ENCODE results near the gene C10orf71. TPM values are rescaled to one million over a fixed set of nuclear protein-coding genes. Genes with fewer than 3 reads are reported as not detected.
A peak's percentile ranks its signal among the peaks of the same experiment; 100 is the strongest.

The C10orf71 gene
- total RNA-seq, 1 donor, result not detected

- H3K4me3 ChIP-seq (ENCODE audit: low read depth, low read length), result no peak overlapping the region
- DNase-seq (ENCODE audit: low read depth), result no peak
- TF ChIP-seq, protein P1, sequence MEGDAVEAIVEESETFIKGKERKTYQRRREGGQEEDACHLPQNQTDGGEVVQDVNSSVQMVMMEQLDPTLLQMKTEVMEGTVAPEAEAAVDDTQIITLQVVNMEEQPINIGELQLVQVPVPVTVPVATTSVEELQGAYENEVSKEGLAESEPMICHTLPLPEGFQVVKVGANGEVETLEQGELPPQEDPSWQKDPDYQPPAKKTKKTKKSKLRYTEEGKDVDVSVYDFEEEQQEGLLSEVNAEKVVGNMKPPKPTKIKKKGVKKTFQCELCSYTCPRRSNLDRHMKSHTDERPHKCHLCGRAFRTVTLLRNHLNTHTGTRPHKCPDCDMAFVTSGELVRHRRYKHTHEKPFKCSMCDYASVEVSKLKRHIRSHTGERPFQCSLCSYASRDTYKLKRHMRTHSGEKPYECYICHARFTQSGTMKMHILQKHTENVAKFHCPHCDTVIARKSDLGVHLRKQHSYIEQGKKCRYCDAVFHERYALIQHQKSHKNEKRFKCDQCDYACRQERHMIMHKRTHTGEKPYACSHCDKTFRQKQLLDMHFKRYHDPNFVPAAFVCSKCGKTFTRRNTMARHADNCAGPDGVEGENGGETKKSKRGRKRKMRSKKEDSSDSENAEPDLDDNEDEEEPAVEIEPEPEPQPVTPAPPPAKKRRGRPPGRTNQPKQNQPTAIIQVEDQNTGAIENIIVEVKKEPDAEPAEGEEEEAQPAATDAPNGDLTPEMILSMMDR (IDR thresholded peaks at IDR 0.05; ENCODE audit: insufficient read depth, low read length), result no peak
Measured at GRCh38 chr10:49310460-49310859, 11.5 kb downstream of the C10orf71 start.

DNA sequence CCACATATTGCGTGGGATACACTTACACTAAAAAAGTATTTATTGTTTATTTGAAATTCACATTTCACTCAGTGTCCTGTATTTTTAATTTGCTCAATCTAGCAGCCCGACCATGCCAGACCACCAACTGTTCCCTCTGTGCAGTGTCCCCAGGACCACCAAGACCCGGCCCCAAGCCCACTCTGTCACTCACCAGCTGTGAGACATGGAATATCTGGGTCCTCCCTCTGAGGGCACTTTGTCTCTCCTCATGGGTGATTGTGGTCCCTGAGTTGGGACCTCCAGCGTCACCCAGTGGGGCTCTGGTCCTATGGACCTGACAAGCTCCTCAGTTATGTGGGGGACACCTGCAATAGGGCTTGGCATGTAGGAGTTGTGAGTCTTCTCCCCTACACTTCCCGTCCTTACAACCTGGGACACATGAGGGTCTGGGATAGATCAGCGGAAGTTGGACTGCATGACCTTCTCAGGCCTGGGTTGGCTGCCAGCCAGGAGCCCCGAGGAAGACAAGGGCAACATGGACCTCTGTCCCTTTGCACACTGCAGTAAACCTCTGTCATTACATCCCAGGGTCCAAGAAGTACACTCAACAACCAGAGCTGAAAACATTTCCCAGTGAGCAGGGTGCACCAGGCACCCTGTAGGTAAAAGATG, 12.1 kb downstream of the C10orf71 start:
- no peak overlapping the region for H3K4me3 ChIP-seq (ENCODE audit: low read depth, low read length)
- TF ChIP-seq, protein P1 (IDR thresholded peaks at IDR 0.05; ENCODE audit: insufficient read depth, low read length), result no peak
- DNase-seq (ENCODE audit: low read depth), result no peak

DNA sequence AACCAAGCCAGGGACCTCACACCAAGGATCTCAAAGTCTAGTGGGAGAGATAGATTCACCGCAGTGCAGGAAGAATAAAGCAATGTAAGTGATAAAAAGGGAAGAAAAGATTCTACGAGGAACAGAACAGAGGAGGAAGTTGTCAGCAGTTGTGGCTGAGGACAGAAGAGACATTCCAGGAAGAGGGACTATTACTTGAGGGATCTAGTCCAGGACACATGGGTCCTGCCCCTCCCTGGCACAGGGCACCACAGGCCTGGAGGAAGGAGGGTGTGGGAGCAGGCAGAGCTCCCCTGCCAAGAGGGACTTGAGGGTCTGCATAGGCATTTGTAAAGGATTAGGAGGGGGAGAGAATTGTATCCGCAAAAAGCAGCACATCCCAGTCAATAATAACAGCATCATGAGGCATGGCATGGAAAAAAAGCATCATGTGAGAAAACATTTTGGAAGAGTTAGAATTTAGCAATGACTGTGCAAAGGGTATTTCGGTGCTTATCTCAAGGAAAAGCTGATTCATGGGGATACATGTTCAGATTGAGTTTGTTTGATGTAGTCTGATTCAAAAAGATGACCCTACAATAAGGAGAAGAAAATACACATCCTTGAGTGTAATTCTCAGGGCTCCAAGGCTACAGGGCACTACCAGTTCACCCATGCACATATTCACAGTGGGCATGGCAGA, 12.7 kb downstream of the C10orf71 start:
- peak; percentile 15 for DNase-seq (ENCODE audit: low read depth)
- H3K4me3 ChIP-seq (ENCODE audit: low read depth, low read length), result no peak overlapping the region
- TF ChIP-seq, protein P1 (IDR thresholded peaks at IDR 0.05; ENCODE audit: insufficient read depth, low read length), result no peak

DNA sequence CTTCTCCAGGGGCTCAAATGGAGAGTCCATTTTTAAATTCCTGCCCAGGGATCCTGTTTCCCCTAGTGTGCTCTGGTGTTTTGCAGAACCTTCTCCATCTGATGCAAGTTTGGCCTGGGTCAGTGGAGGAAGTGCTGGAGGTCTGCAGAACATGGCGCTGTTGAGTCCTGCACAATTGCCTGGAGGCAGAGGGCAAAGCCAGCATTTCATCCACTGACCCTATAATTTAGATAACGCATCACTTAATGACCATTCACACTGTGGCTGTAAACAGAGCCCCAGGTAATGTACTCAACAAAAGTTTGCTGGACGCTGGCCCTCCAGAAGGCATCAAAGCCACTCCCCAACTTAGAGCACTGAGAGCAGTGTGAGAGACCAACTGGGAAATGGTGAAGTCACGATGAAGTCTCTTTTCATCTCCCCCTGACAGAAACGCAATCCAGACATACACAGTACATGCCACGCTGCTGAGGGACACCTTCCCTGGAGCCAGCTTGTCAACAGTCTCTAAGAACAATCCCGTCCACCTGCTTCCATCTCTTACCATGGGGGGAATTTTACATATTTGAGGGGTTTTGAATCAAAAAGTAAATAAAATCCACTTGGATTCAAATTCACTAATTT, 13.4 kb downstream of the C10orf71 start:
- H3K4me3 ChIP-seq (ENCODE audit: low read depth, low read length), result no peak overlapping the region
- TF ChIP-seq, protein P1 (IDR thresholded peaks at IDR 0.05; ENCODE audit: insufficient read depth, low read length), result no peak
- no peak for DNase-seq (ENCODE audit: low read depth)

GRCh38 chr10:49313501-49314070, 14.6 kb downstream of the C10orf71 start:
- H3K4me3 ChIP-seq (ENCODE audit: low read depth, low read length), result no peak overlapping the region
- DNase-seq (ENCODE audit: low read depth), result no peak
- TF ChIP-seq, protein P1 (IDR thresholded peaks at IDR 0.05; ENCODE audit: insufficient read depth, low read length), result no peak

DNA sequence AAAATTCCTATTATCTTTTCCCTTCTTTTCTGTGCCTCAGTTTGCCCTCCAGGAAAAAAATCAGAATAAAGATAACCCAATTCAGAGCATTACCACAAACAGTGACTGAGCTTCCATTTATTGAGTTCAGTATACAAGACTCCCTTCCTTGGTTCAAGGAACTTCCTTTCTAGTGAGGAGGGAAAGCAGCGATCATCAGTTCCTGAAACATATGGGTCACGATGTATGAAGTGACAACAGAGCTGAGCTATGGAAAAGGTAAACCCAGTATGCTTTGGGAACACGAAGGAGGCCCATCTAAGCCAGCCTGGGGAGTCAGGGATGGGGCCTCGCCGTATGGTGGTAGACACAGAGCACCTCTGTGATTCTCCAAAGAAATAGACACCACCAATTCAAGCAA, 15.8 kb downstream of the C10orf71 start:
- no peak overlapping the region for H3K4me3 ChIP-seq (ENCODE audit: low read depth, low read length)
- TF ChIP-seq, protein P1 (IDR thresholded peaks at IDR 0.05; ENCODE audit: insufficient read depth, low read length), result no peak
- DNase-seq (ENCODE audit: low read depth), result no peak

Data from fibroblast of the aortic adventitia (primary cell).